IMR-90 (cell line): ENCODE results near the gene PCDH1. TPM values are rescaled to one million over a fixed set of nuclear protein-coding genes. Genes with fewer than 3 reads are reported as not detected.

Source experiments
- ATAC-seq: fragments of 200-7000 bp; cut with Tn5 transposase; 2 replicates; pipeline ENCODE4 v1.9.1; 2020; ENCODE audit warnings: low read depth, mild to moderate bottlenecking, moderate library complexity
- BruUV-seq: library from RNA; stranded (reverse); fragments of 400-500 nt; replicated peaks from 2 replicates; lab custom pipeline; 2021; lab: Mats Ljungman, UMichigan
- CTCF ChIA-PET: fragments of 300-600 bp; formaldehyde crosslinking; extraction: SDS; loops from one replicate; lab custom pipeline; 2021; ENCODE audit warnings: antibody characterized with exemption; lab: Yijun Ruan, JAX
- POLR2A ChIA-PET: fragments of 300-600 bp; sonication (Branson Sonifier 250); formaldehyde crosslinking; loops from one replicate; lab custom pipeline; 2022; ENCODE audit warnings: antibody characterized with exemption; ENCODE audit not compliant: unreplicated experiment; lab: Charles Lee
- DNase-seq: peaks from one replicate; pipeline ENCODE4 v3.0.0; 2013
- H2AFZ ChIP-seq: replicated peaks from 2 replicates; pipeline ENCODE3; 2013; ENCODE audit warnings: low read length, mild to moderate bottlenecking; ENCODE audit not compliant: poor library complexity
- H2AK5ac ChIP-seq: 2 replicates; pipeline ENCODE4 v1.6.1; 2013; ENCODE audit warnings: low read depth, low read length, inconsistent platforms
- H2AK9ac ChIP-seq: replicated peaks from 2 replicates; pipeline ENCODE3; 2013; ENCODE audit warnings: mild to moderate bottlenecking, low read depth, low read length, moderate library complexity; ENCODE audit not compliant: poor library complexity
- H2BK120ac ChIP-seq: 2 replicates; pipeline ENCODE4 v1.6.1; 2013; ENCODE audit warnings: low read depth, low read length, inconsistent platforms
- H2BK15ac ChIP-seq: 3 replicates; pipeline ENCODE4 v1.6.1; 2013; ENCODE audit warnings: low read depth, low read length, inconsistent platforms
- H2BK20ac ChIP-seq: 2 replicates; pipeline ENCODE4 v1.6.1; 2013; ENCODE audit warnings: low read depth, mild to moderate bottlenecking, inconsistent platforms, low read length, moderate library complexity
- H2BK5ac ChIP-seq: 2 replicates; pipeline ENCODE4 v1.6.1; 2013; ENCODE audit warnings: mild to moderate bottlenecking, low read depth, low read length, inconsistent platforms; ENCODE audit not compliant: poor library complexity, severe bottlenecking
- H3K14ac ChIP-seq: replicated peaks from 2 replicates; pipeline ENCODE4 v1.6.1; 2013; ENCODE audit warnings: low read depth, low read length, inconsistent platforms
- H3K18ac ChIP-seq: 2 replicates; pipeline ENCODE4 v1.6.1; 2013; ENCODE audit warnings: low read depth, low read length, control low read depth
- H3K23ac ChIP-seq: 2 replicates; pipeline ENCODE4 v1.6.1; 2013; ENCODE audit warnings: low read depth, low read length, inconsistent platforms
- H3K27ac ChIP-seq: 2 replicates; pipeline ENCODE4 v1.5.1; 2013; ENCODE audit warnings: mild to moderate bottlenecking, control low read depth, low read length; ENCODE audit not compliant: insufficient read depth
- H3K27me3 ChIP-seq: 2 replicates; pipeline ENCODE4 v1.6.1; 2013; ENCODE audit warnings: low read length; ENCODE audit not compliant: control insufficient read depth, insufficient read depth
- H3K36me3 ChIP-seq: 2 replicates; pipeline ENCODE4 v1.6.1; 2013; ENCODE audit warnings: low read length, mixed read lengths; ENCODE audit not compliant: control insufficient read depth, insufficient read depth
- H3K4ac ChIP-seq: 2 replicates; pipeline ENCODE4 v1.6.1; 2013; ENCODE audit warnings: low read depth, low read length, inconsistent platforms
- H3K4me1 ChIP-seq: 2 replicates; pipeline ENCODE4 v1.6.1; 2013; ENCODE audit warnings: low read length, mixed read lengths; ENCODE audit not compliant: control insufficient read depth, insufficient read depth
- H3K4me2 ChIP-seq: 2 replicates; pipeline ENCODE4 v1.6.1; 2013; ENCODE audit warnings: low read depth, mild to moderate bottlenecking, control low read depth, low read length, moderate library complexity
- H3K4me3 ChIP-seq: 2 replicates; pipeline ENCODE4 v1.5.1; 2013; ENCODE audit warnings: low read depth, mild to moderate bottlenecking, control low read depth, low read length, moderate library complexity; ENCODE audit not compliant: insufficient read depth
- H3K56ac ChIP-seq: 2 replicates; pipeline ENCODE4 v1.6.1; 2013; ENCODE audit warnings: low read length, inconsistent platforms; ENCODE audit not compliant: insufficient read depth; ENCODE audit errors: extremely low read depth
- H3K79me1 ChIP-seq, 2 experiments: 2 replicates each; pipeline ENCODE4 v1.6.1; 2013; ENCODE audit warnings: low read length in 2 of 2, inconsistent platforms in 1 of 2, low read depth in 1 of 2
- H3K9ac ChIP-seq: 2 replicates; pipeline ENCODE4 v1.6.1; 2013; ENCODE audit warnings: low read depth, low read length, control low read depth
- H3K9me1 ChIP-seq: 2 replicates; pipeline ENCODE4 v1.6.1; 2013; ENCODE audit warnings: low read length, inconsistent platforms; ENCODE audit not compliant: insufficient read depth
- H3K9me3 ChIP-seq: 2 replicates; pipeline ENCODE4 v1.6.1; 2013; ENCODE audit warnings: low read length; ENCODE audit not compliant: control insufficient read depth, insufficient read depth
- H4K20me1 ChIP-seq: 2 replicates; pipeline ENCODE4 v1.6.1; 2013; ENCODE audit warnings: low read length, inconsistent platforms; ENCODE audit not compliant: insufficient read depth
- H4K5ac ChIP-seq: 2 replicates; pipeline ENCODE4 v1.6.1; 2013; ENCODE audit warnings: mild to moderate bottlenecking, low read depth, low read length, control low read depth
- H4K8ac ChIP-seq, 2 experiments: 2 replicates each; pipeline ENCODE4 v1.6.1; 2013; ENCODE audit warnings: low read depth in 2 of 2, low read length in 2 of 2, control low read depth in 1 of 2, inconsistent platforms in 1 of 2
- H4K91ac ChIP-seq: 2 replicates; pipeline ENCODE4 v1.6.1; 2013; ENCODE audit warnings: low read depth, low read length, inconsistent platforms; ENCODE audit not compliant: insufficient read depth
- CTCF ChIP-seq: conservative IDR thresholded peaks from 2 replicates; pipeline ENCODE4 v1.5.1; 2012; ENCODE audit warnings: mild to moderate bottlenecking, low read depth, low read length, improper control_type of control experiment
- WGBS, 2 experiments: methylation state at CpG; one replicate each; pipeline versions ENCODE4 v1.1.5 to v1.1.7; 2013; ENCODE audit warnings: missing lambda C conversion rate in 2 of 2; ENCODE audit not compliant: insufficient read length in 1 of 2; ENCODE audit errors: extremely low coverage in 2 of 2; 5-methylcytosine and 5-hydroxymethylcytosine counted together
- dilution Hi-C: fragments of 300-500 bp; cut with HindIII; formaldehyde crosslinking; loops from one replicate; pipeline ENCODE4 v1.14.3; 2018; ENCODE audit warnings: low sequenced_read_pairs; ENCODE audit not compliant: unreplicated experiment
- in situ Hi-C: fragments of 300-500 bp; cut with MboI; formaldehyde crosslinking; loops from 3 replicates; pipeline ENCODE4 v1.14.3; 2019; ENCODE audit warnings: low sequenced_read_pairs, inconsistent platforms, mixed read lengths
- intact Hi-C: fragments of 100-400 bp; cut with micrococcal nuclease; formaldehyde crosslinking; loops from 2 replicates; pipeline ENCODE4 v1.10.0; 2022
- polyA plus RNA-seq, 3 experiments: library from polyadenylated mRNA; depleted of rRNA; stranded (reverse); fragments of >200 nt; gene quantifications; 2 replicates each; pipeline ENCODE4 v1.2.3, GENCODE V29; 2012; ENCODE audit warnings: low replicate concordance in 1 of 3
- total RNA-seq: library from RNA; depleted of rRNA; stranded (reverse); fragments of >200 nt; gene quantifications from 2 replicates; pipeline ENCODE4 v1.2.3, GENCODE V29; 2012

PCDH1 gene
- total and polyA plus RNA-seq, 2 of the 4 experiments (the other 2 are of a cell fraction) = 0.74 to 0.90 TPM

- intact Hi-C loops (no loop called here), in situ Hi-C loops (no loop called here), dilution Hi-C loops (no loop called here)
- H3K56ac ChIP-seq = no peak overlapping the region
- no peak overlapping the region for H2BK5ac ChIP-seq
- no peak overlapping the region for H3K14ac ChIP-seq
- no TSS peak for BruUV-seq
- H2AK5ac ChIP-seq = no peak overlapping the region
- H2AFZ ChIP-seq = no peak overlapping the region
- ATAC-seq (no peak), DNase-seq (no peak)
- H3K9ac ChIP-seq = no peak overlapping the region
- H3K4me1 ChIP-seq = peaks cover under 1% of the 10 kb centered on the region
- H3K4me3 ChIP-seq = no peak overlapping the region
- no peaks in the 10 kb centered on the region for H4K20me1 ChIP-seq
- 0 out of 4 replicates have a peak, but pooled peaks cover 0 to 3% of the 10 kb centered on the region in 2 experiments for H3K79me1 ChIP-seq
- ChIA-PET CTCF (no interaction called here), POLR2A (no interaction called here)
- peaks cover 25% of the 10 kb centered on the region for H3K27me3 ChIP-seq
- TF ChIP-seq CTCF = no peak
- H4K91ac ChIP-seq = no peak overlapping the region
- H3K4ac ChIP-seq = no peak overlapping the region
- no peak overlapping the region for H3K23ac ChIP-seq
- no peaks in the 10 kb centered on the region for H3K9me3 ChIP-seq
- no peak overlapping the region for H3K27ac ChIP-seq
- no peak overlapping the region for H3K18ac ChIP-seq
- H3K9me1 ChIP-seq = peaks cover 4% of the 10 kb centered on the region
- H4K5ac ChIP-seq = no peak overlapping the region
- no peaks in the 10 kb centered on the region for H3K36me3 ChIP-seq
- H4K8ac ChIP-seq = no peak overlapping the region
- H3K4me2 ChIP-seq = no peak overlapping the region
- 57% methylated on average over 19 of the region's 33 CpGs; no CpG with 5 or more reads in 1 of the 2 experiments for WGBS, 2 experiments
- H2BK15ac ChIP-seq = no peak overlapping the region
- no peak overlapping the region for H2AK9ac ChIP-seq
- H2BK20ac ChIP-seq = no peak overlapping the region
- no peak overlapping the region for H2BK120ac ChIP-seq
Observed at GRCh38 chr5:141853895-141854626, 24.1 kb downstream of the PCDH1 start.
